Measurements from ENCODE around the gene ZDHHC6. TPM values are rescaled to one million over a fixed set of nuclear protein-coding genes. Genes with fewer than 3 reads are reported as not detected.
A peak's percentile ranks its signal among the peaks of the same experiment; 100 is the strongest.
"Not testable (repeated sequence)": the region's sequence is repeated elsewhere in the genome, so short reads cannot be mapped to it uniquely, and the experiment has no call there.

ZDHHC6 gene
- total RNA-seq, 2 experiments from 2014 or later, result 36.6 to 37.6 TPM

DNA sequence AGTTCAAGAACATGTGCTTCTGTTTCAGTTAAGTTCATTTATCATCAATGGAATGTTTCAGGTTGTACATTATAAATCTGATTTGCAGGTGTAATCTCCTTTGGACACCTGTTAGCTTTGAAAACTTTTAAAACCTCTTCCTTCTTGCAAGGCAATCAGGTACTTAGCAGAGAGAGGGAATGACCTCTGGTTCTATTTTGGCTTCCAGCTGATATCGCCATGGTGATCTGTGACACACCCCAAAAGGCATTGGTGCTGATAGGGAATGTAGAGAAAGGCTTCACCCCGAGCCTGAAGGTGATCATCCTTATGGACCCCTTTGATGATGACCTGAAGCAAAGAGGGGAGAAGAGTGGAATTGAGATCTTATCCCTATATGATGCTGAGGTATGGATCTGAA, 37.4 kb downstream of the ZDHHC6 start:
- Mint-ChIP-seq H3K4me3 (no peak overlapping the region), H3K4me1 (ENCODE audit: low read depth) (peaks cover 8% of the 10 kb centered on the region), H3K9me3 (peaks cover 1% of the 10 kb centered on the region), H3K27me3 (no peaks in the 10 kb centered on the region), H3K27ac (no peak overlapping the region), H3K36me3 (ENCODE audit: low read depth) (peaks cover 58% of the 10 kb centered on the region)
- ChIA-PET CTCF (interaction anchor here (0.8 to 2.0 kb wide), 3 partner anchors 9 to 63 kb away, joined by 3 to 6 read pairs (median 3); no protein-coding TSS in a partner anchor), POLR2A (interaction anchor here (0.6 kb wide), 1 partner anchor 13 kb away, joined by 3 read pairs; no protein-coding TSS in a partner anchor)
- intact Hi-C loops (cut with micrococcal nuclease), result no loop called here
- TF ChIP-seq, protein P1, sequence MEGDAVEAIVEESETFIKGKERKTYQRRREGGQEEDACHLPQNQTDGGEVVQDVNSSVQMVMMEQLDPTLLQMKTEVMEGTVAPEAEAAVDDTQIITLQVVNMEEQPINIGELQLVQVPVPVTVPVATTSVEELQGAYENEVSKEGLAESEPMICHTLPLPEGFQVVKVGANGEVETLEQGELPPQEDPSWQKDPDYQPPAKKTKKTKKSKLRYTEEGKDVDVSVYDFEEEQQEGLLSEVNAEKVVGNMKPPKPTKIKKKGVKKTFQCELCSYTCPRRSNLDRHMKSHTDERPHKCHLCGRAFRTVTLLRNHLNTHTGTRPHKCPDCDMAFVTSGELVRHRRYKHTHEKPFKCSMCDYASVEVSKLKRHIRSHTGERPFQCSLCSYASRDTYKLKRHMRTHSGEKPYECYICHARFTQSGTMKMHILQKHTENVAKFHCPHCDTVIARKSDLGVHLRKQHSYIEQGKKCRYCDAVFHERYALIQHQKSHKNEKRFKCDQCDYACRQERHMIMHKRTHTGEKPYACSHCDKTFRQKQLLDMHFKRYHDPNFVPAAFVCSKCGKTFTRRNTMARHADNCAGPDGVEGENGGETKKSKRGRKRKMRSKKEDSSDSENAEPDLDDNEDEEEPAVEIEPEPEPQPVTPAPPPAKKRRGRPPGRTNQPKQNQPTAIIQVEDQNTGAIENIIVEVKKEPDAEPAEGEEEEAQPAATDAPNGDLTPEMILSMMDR (IDR thresholded peaks at IDR 0.05), result no peak
- ATAC-seq (no peak), DNase-seq (no peak)

DNA sequence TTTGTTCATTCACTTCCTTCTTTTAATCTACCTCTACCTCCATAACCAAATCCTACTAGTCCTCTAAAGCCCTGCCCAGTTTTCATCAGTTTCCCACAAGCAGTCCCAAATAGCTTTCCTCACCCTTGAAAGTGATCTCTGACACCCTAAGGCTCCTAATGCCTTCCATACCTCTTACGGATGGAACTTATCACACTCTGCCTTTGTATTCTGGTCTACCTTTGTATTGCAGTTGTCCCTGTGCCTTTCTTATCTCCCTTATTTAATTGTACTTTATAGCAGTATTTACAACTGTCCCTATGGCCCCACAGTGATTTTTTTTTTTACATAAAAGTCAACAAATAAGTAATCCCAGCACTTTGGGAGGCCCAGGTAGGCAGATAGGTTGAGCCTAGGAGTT, 39.0 kb downstream of the ZDHHC6 start:
- no peak overlapping the region for H3K27ac Mint-ChIP-seq
- POLR2A ChIA-PET, result interaction anchor here (0.7 kb wide), 1 partner anchor 25 kb away, joined by 3 read pairs; no protein-coding TSS in a partner anchor

DNA sequence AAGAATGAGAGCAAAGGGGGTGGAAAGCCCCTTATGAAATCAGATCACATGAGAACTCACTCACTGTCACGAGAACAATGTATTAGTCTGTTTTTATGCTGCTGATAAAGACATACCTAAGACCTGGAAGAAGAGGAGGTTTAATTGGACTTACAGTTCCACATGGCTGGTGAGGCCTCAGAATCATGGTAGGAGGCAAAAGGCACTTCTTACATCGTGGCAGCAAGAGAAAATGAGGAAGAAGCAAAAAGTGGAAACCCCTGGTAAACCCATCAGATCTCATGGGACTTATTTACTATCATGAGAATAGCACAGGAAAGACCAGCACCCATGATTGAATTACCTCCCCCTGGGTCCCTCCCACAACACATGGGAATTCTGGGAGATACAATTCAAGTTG, 39.9 kb downstream of the ZDHHC6 start:
- intact Hi-C loops (cut with micrococcal nuclease); H3K27me3 Mint-ChIP-seq; DNase-seq; H3K27ac Mint-ChIP-seq; H3K4me1 Mint-ChIP-seq (ENCODE audit: low read depth); CTCF ChIA-PET; H3K9me3 Mint-ChIP-seq; H3K4me3 Mint-ChIP-seq; POLR2A ChIA-PET; ATAC-seq: not testable (repeated sequence)
- H3K36me3 Mint-ChIP-seq (ENCODE audit: low read depth), result peaks cover 66% of the 10 kb centered on the region

More for the DNA sequence above, 39.0 kb downstream of the ZDHHC6 start:
- Mint-ChIP-seq H3K27me3 (no peaks in the 10 kb centered on the region), H3K36me3 (ENCODE audit: low read depth) (peaks cover 59% of the 10 kb centered on the region), H3K4me3 (no peak overlapping the region), H3K9me3 (peaks cover 1% of the 10 kb centered on the region), H3K4me1 (ENCODE audit: low read depth) (peaks cover 8% of the 10 kb centered on the region)
- no peak for DNase-seq
- CTCF ChIA-PET, result no interaction called here
- intact Hi-C loops (cut with micrococcal nuclease), result no loop called here
- ATAC-seq, result no peak
- TF ChIP-seq, protein P1 (IDR thresholded peaks at IDR 0.05), result no peak

DNA sequence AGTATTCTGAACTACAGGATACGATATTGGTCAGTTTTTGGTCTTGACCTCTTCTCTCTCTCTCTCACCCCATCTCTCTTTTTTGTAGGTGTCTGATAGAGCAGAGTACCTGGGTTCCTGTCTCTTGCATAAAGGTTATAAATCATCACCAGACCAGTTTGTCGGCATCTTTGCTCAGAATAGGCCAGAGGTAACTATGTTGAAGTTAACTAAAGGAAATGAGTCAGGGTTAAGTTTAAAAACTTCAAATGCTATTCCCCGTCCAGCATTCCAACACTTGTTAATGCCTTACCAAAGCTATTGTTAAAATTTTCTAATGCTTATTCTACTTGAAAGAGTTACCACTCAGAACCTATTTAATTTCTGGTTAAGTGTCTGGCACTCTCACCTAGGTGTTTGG, 42.1 kb downstream of the ZDHHC6 start:
- peak overlapping the region; percentile 32 for H3K27ac Mint-ChIP-seq
- peaks cover 8% of the 10 kb centered on the region for H3K4me1 Mint-ChIP-seq (ENCODE audit: low read depth)
- no peak for DNase-seq
- no peak for ATAC-seq
- ChIA-PET POLR2A (no interaction called here), CTCF (interaction anchor here (0.5 to 0.8 kb wide), 2 partner anchors 19 to 21 kb away, joined by 3 read pairs; no protein-coding TSS in a partner anchor)
- H3K27me3 Mint-ChIP-seq, result no peaks in the 10 kb centered on the region
- H3K9me3 Mint-ChIP-seq, result peaks cover 1% of the 10 kb centered on the region
- intact Hi-C loops (cut with micrococcal nuclease), result no loop called here
- H3K4me3 Mint-ChIP-seq, result no peak overlapping the region
- H3K36me3 Mint-ChIP-seq (ENCODE audit: low read depth), result peaks cover 60% of the 10 kb centered on the region
- TF ChIP-seq, protein P1 (IDR thresholded peaks at IDR 0.05), result no peak

DNA sequence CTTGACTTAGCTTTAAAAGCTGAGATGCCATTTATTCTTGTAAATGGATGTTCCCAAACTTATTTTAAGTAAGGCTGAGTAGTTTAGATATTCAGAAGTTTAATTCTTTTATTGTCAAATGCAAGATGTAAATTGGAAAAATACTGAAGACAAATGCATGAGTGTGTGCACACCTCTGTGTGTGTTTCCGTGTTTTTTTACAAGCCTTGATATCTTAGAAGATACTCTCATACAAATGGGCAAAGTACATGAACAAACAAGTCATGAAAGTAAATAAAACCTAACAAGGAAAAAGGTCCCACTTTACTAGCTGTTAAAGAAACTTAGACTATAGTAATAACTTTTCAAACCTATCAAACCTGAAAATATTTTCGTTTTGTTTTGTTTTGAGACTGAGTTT, 43.8 kb downstream of the ZDHHC6 start:
- H3K4me3 Mint-ChIP-seq, result no peak overlapping the region
- DNase-seq (no peak), ATAC-seq (no peak)
- TF ChIP-seq, protein P1 (IDR thresholded peaks at IDR 0.05), result no peak
- H3K27me3 Mint-ChIP-seq, result no peaks in the 10 kb centered on the region
- intact Hi-C loops (cut with micrococcal nuclease), result no loop called here
- peaks cover 1% of the 10 kb centered on the region for H3K9me3 Mint-ChIP-seq
- peak overlapping the region; percentile 1 for H3K27ac Mint-ChIP-seq
- POLR2A ChIA-PET, result no interaction called here
- peaks cover 8% of the 10 kb centered on the region for H3K4me1 Mint-ChIP-seq (ENCODE audit: low read depth)
- CTCF ChIA-PET, result interaction anchor here (1.1 kb wide), 1 partner anchor 18 kb away, joined by 3 read pairs; no protein-coding TSS in a partner anchor
- H3K36me3 Mint-ChIP-seq (ENCODE audit: low read depth), result peaks cover 55% of the 10 kb centered on the region

Measured in activated CD8-positive, alpha-beta T cell treated with anti-CD3 and anti-CD28 coated beads for 36 hours (primary cell).